GM12878 (cell line): Measurements from ENCODE around the gene HIRIP3. TPM values are rescaled to one million over a fixed set of nuclear protein-coding genes. Genes with fewer than 3 reads are reported as not detected.

Experiments
- BMI1 ChIP-seq: fragments of 450-650 bp; IDR thresholded peaks from 2 replicates; pipeline ENCODE4 v1.6.1; 2016; ENCODE audit warnings: mild to moderate bottlenecking, moderate library complexity, borderline replicate concordance
- CBX3 ChIP-seq: fragments of 200-600 bp; sonication (generic); IDR thresholded peaks from 2 replicates; pipeline ENCODE4 v1.6.1; 2016; ENCODE audit warnings: low read depth, borderline replicate concordance
- GABPA ChIP-seq: IDR thresholded peaks from 2 replicates; pipeline ENCODE4 v1.6.1; 2014; ENCODE audit warnings: antibody characterized with exemption, low read depth, mild to moderate bottlenecking, inconsistent platforms
- HCFC1 ChIP-seq: fragments of 150-350 bp; IDR thresholded peaks from 2 replicates; pipeline ENCODE4 v1.6.1; 2014; ENCODE audit warnings: low read length
- JUND ChIP-seq: IDR thresholded peaks from 2 replicates; pipeline ENCODE4 v1.6.1; 2012; ENCODE audit warnings: low read depth, mild to moderate bottlenecking, low read length, improper control_type of control experiment, moderate library complexity
- MTA2 ChIP-seq: fragments of 450-650 bp; IDR thresholded peaks from 2 replicates; pipeline ENCODE4 v1.6.1; 2016; ENCODE audit warnings: low read depth, mild to moderate bottlenecking, moderate library complexity
- MTA3 ChIP-seq: IDR thresholded peaks from 2 replicates; pipeline ENCODE4 v1.6.1; 2012; ENCODE audit warnings: low read length, inconsistent platforms, borderline replicate concordance
- NFYA ChIP-seq: IDR thresholded peaks from 2 replicates; pipeline ENCODE4 v1.6.1; 2011; ENCODE audit warnings: low read depth, mild to moderate bottlenecking, low read length, improper control_type of control experiment, borderline replicate concordance
- NRF1 ChIP-seq: conservative IDR thresholded peaks from 2 replicates; pipeline ENCODE4 v1.6.1; 2011; ENCODE audit warnings: mild to moderate bottlenecking, low read depth, low read length, improper control_type of control experiment
- POLR2AphosphoS5 ChIP-seq: IDR thresholded peaks from 2 replicates; pipeline ENCODE4 v1.6.1; 2011; ENCODE audit warnings: mild to moderate bottlenecking, low read length, inconsistent platforms
- POU2F2 ChIP-seq: IDR thresholded peaks from 3 replicates; pipeline ENCODE4 v1.6.1; 2011; ENCODE audit warnings: low read depth, mild to moderate bottlenecking, low read length, borderline replicate concordance
- RB1 ChIP-seq: fragments of 450-650 bp; formaldehyde crosslinking; IDR thresholded peaks from 2 replicates; pipeline ENCODE4 v1.6.1; 2017; ENCODE audit warnings: mild to moderate bottlenecking, borderline replicate concordance
- SIX5 ChIP-seq: IDR thresholded peaks from 2 replicates; pipeline ENCODE4 v1.6.1; 2011; ENCODE audit warnings: mild to moderate bottlenecking, low read depth, low read length, moderate library complexity; ENCODE audit not compliant: severe bottlenecking
- polyA plus RNA-seq, 11 experiments: library from polyadenylated mRNA; depleted of rRNA in 4 of 11; unstranded in 6 of 11; stranded (reverse) in 5 of 11; fragments of >200 nt; fragmentation: Nextera tagmentation in 4 of 11; fragmentation: Illumina TruSeq in 1 of 11; extraction: Ambion mirVana in 4 of 11; extraction: Trizol in 1 of 11; gene quantifications; 1 replicate in 1 of 11; 2 replicates in 10 of 11; pipeline versions ENCODE4 v1.2.1 to v1.2.3, GENCODE V29; 2011 to 2016; ENCODE audit warnings: inconsistent platforms in 2 of 11, missing spikeins in 2 of 11, low read depth in 1 of 11
- total RNA-seq, 4 experiments: library from RNA; depleted of rRNA in 3 of 4; stranded (reverse); fragments of >200 nt in 3 of 4; fragmentation: Illumina TruSeq in 1 of 4; extraction: Trizol in 1 of 4; gene quantifications; 2 replicates each; pipeline versions ENCODE4 v1.2.1 to v1.2.3, GENCODE V29; 2013 to 2021
- TF ChIP-seq, protein P1 (sequence below): fragments of 150-350 bp; IDR thresholded peaks from 2 replicates; pipeline ENCODE4 v1.6.1; 2016; ENCODE audit warnings: low read depth, low read length
- TF ChIP-seq, protein P2 (sequence below): fragments of 150-350 bp; IDR thresholded peaks from 2 replicates; pipeline ENCODE4 v1.6.1; 2014; ENCODE audit warnings: mild to moderate bottlenecking, low read depth, low read length
- TF ChIP-seq, protein P3 (sequence below): fragments of 450-650 bp; formaldehyde crosslinking; IDR thresholded peaks from 2 replicates; pipeline ENCODE4 v1.5.0; 2022; ENCODE audit warnings: mild to moderate bottlenecking, missing genetic modification characterization

The HIRIP3 gene
- total and polyA plus RNA-seq, 10 of the 15 experiments (the other 5 are each of a cell fraction or from before 2014, with no cell fraction given), result 4.1 to 43.5 (median 23.9) TPM

DNA sequence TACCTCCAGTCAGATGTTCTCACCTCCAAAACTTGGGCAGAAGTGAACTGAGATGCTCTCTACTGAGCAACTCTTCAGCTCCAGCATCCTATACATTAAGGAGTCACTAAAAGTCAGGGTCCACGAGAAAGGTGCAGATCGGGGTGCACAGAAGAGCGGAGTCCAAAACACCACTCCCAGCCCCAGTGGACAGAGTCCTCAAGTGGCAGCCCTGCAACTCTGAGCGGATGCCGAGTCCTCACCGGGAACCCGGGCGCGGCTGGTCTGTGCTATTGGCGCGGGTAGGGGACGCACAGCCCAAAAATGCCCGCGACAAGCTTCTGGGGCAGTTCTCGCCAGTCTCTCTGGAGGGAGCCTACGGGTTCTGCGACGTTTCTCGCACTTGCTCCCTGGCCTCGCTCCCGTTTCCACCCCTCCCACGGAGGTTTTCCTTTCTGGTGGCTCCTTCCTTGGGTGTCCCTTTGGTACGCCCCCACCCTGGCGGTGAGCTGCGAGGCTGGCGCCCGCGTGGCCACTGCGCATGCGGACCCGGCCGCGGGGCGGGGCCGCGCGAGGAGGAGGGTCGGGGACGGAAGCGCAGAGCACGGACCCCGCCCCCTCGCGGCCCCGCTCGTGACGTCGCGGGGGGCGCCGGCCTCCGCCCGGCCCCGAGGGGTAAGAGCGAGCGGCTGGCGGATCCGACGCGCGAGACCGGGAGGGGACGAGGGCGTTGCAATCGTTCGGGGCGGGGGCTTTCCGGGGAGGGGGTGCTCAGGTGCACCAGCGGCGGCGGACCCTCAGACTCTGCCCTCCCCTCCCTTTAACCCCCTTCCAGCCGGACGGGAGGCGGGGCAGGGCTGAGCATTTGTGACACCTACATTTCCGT, 33.7 kb downstream of the HIRIP3 start, which contains the start of gene TMEM219 (continued):
- TF ChIP-seq, protein P1, sequence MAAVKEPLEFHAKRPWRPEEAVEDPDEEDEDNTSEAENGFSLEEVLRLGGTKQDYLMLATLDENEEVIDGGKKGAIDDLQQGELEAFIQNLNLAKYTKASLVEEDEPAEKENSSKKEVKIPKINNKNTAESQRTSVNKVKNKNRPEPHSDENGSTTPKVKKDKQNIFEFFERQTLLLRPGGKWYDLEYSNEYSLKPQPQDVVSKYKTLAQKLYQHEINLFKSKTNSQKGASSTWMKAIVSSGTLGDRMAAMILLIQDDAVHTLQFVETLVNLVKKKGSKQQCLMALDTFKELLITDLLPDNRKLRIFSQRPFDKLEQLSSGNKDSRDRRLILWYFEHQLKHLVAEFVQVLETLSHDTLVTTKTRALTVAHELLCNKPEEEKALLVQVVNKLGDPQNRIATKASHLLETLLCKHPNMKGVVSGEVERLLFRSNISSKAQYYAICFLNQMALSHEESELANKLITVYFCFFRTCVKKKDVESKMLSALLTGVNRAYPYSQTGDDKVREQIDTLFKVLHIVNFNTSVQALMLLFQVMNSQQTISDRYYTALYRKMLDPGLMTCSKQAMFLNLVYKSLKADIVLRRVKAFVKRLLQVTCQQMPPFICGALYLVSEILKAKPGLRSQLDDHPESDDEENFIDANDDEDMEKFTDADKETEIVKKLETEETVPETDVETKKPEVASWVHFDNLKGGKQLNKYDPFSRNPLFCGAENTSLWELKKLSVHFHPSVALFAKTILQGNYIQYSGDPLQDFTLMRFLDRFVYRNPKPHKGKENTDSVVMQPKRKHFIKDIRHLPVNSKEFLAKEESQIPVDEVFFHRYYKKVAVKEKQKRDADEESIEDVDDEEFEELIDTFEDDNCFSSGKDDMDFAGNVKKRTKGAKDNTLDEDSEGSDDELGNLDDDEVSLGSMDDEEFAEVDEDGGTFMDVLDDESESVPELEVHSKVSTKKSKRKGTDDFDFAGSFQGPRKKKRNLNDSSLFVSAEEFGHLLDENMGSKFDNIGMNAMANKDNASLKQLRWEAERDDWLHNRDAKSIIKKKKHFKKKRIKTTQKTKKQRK, result no peak
- TF ChIP-seq, protein P2, sequence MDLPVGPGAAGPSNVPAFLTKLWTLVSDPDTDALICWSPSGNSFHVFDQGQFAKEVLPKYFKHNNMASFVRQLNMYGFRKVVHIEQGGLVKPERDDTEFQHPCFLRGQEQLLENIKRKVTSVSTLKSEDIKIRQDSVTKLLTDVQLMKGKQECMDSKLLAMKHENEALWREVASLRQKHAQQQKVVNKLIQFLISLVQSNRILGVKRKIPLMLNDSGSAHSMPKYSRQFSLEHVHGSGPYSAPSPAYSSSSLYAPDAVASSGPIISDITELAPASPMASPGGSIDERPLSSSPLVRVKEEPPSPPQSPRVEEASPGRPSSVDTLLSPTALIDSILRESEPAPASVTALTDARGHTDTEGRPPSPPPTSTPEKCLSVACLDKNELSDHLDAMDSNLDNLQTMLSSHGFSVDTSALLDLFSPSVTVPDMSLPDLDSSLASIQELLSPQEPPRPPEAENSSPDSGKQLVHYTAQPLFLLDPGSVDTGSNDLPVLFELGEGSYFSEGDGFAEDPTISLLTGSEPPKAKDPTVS, result no peak
- no peak for TF ChIP-seq MTA3
- TF ChIP-seq MTA2, result no peak
- TF ChIP-seq NRF1, result peak; percentile 82
- peak; percentile 48; the same call in 1 of the 3 replicates for TF ChIP-seq POU2F2
- no peak for TF ChIP-seq NFYA
- no peak for TF ChIP-seq GABPA
- peak; percentile 95 for TF ChIP-seq JUND
- TF ChIP-seq POLR2AphosphoS5, result peak; percentile 84
- peak; percentile 56; the same call in 1 of the 2 replicates for TF ChIP-seq RB1
- TF ChIP-seq BMI1, result no peak
- peak; percentile 27; the same call in 1 of the 2 replicates for TF ChIP-seq HCFC1
- TF ChIP-seq, protein P3, sequence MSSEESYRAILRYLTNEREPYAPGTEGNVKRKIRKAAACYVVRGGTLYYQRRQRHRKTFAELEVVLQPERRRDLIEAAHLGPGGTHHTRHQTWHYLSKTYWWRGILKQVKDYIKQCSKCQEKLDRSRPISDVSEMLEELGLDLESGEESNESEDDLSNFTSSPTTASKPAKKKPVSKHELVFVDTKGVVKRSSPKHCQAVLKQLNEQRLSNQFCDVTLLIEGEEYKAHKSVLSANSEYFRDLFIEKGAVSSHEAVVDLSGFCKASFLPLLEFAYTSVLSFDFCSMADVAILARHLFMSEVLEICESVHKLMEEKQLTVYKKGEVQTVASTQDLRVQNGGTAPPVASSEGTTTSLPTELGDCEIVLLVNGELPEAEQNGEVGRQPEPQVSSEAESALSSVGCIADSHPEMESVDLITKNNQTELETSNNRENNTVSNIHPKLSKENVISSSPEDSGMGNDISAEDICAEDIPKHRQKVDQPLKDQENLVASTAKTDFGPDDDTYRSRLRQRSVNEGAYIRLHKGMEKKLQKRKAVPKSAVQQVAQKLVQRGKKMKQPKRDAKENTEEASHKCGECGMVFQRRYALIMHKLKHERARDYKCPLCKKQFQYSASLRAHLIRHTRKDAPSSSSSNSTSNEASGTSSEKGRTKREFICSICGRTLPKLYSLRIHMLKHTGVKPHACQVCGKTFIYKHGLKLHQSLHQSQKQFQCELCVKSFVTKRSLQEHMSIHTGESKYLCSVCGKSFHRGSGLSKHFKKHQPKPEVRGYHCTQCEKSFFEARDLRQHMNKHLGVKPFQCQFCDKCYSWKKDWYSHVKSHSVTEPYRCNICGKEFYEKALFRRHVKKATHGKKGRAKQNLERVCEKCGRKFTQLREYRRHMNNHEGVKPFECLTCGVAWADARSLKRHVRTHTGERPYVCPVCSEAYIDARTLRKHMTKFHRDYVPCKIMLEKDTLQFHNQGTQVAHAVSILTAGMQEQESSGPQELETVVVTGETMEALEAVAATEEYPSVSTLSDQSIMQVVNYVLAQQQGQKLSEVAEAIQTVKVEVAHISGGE (CRISPR knock-in tag), result no peak
- TF ChIP-seq CBX3, result no peak
- TF ChIP-seq SIX5, result peak; percentile 20
